KMS-11 (cell line): ENCODE measurements around the gene RAB34.
A peak's percentile ranks its signal among the peaks of the same experiment; 100 is the strongest.

Experiments used
- H2AFZ ChIP-seq: fragments of 200-600 bp; sonication (generic); 2 replicates; pipeline ENCODE4 v1.6.1; 2016; ENCODE audit warnings: antibody characterized with exemption, mixed run types, low read depth
- H3K27ac ChIP-seq: fragments of 200-600 bp; sonication (generic); 2 replicates; pipeline ENCODE4 v1.6.1; 2016; ENCODE audit warnings: mild to moderate bottlenecking, mixed run types
- H3K27me3 ChIP-seq: fragments of 200-600 bp; sonication (generic); 2 replicates; pipeline ENCODE4 v1.6.1; 2017; ENCODE audit warnings: mild to moderate bottlenecking, low read depth, mixed run types, moderate library complexity; ENCODE audit not compliant: insufficient read depth
- H3K36me3 ChIP-seq: fragments of 200-600 bp; sonication (generic); 2 replicates; pipeline ENCODE4 v1.6.1; 2017; ENCODE audit warnings: mild to moderate bottlenecking, mixed run types; ENCODE audit not compliant: insufficient read depth
- H3K4me1 ChIP-seq: fragments of 200-600 bp; sonication (generic); 2 replicates; pipeline ENCODE4 v1.6.1; 2016; ENCODE audit warnings: mild to moderate bottlenecking, low read depth, mixed run types; ENCODE audit not compliant: poor library complexity, severe bottlenecking
- H3K4me2 ChIP-seq: fragments of 200-600 bp; sonication (generic); 2 replicates; pipeline ENCODE4 v1.7.0; 2016; ENCODE audit warnings: mild to moderate bottlenecking, mixed run types
- H3K4me3 ChIP-seq: fragments of 200-600 bp; sonication (generic); IDR thresholded peaks from 2 replicates; pipeline ENCODE4 v1.6.1; 2017; ENCODE audit warnings: low read depth, low read length, mixed read lengths; ENCODE audit not compliant: insufficient read depth
- H3K79me2 ChIP-seq: fragments of 200-600 bp; sonication (generic); 2 replicates; pipeline ENCODE4 v1.6.1; 2016; ENCODE audit warnings: low read depth, mixed run types; ENCODE audit not compliant: insufficient read depth
- H3K9ac ChIP-seq: fragments of 200-600 bp; sonication (generic); 2 replicates; pipeline ENCODE4 v1.6.1; 2016; ENCODE audit warnings: mild to moderate bottlenecking, mixed run types
- H4K20me1 ChIP-seq: fragments of 200-600 bp; sonication (generic); 2 replicates; pipeline ENCODE4 v1.6.1; 2016; ENCODE audit warnings: mild to moderate bottlenecking, mixed run types; ENCODE audit not compliant: insufficient read depth
- TF ChIP-seq, protein P1 (sequence below): fragments of 200-600 bp; sonication (generic); conservative IDR thresholded peaks from 2 replicates; pipeline ENCODE4 v1.6.1; 2017; ENCODE audit warnings: low read depth, mild to moderate bottlenecking, antibody characterized with exemption, low read length, moderate library complexity, mixed read lengths

The RAB34 gene

DNA sequence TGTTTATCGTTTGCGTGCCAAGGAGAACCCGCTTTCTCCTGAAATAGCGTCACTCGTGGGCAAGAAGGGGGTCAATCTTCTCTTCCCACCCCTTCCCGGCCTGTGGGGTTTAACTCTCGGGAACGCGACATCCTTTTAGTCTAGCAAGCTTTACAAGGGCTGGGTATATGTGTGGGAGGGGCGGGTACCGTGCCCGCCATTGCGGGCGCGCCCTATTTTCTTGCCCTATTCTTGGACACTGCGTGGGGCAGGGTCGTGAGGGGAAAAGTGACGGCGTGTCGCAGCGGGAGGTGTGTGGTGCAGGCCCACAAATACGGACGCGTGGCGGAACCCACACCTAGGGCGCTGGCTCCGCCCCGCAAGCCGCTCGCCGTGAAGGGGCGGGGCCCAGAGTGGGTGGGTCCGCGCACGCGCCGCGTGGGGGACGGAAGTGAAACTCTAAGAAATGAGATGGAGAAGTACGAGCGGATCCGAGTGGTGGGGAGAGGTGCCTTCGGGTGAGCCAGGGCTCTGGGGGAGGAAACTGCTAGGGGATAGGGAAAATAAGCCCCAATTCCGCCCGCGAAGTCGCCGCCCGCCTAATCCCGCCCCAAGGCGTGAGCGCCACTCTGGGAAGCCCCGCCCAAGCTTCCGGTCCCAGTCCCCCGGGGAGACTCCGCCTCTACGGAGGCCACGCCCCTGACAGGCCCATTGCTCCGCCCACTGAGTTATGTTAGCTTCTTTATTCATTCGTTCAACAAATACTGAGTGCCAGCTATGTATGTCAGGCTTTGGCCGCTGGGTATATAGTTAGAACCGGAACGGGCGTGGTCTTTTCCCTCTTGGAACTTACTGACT lies 10.9 kb upstream of the RAB34 start, which contains the start of gene NEK8:
NEK8 (plus strand) TSS at position 425 of the 837 bp plus-strand sequence; CDS start at position 451, 26 bp downstream.
- peaks cover 5% of the 10 kb centered on the region; the same call in 1 of the 2 replicates for H3K79me2 ChIP-seq
- peak within 1 kb of the TSS; percentile 88 for H3K27ac ChIP-seq
- H3K36me3 ChIP-seq, result peaks cover 7% of the 10 kb centered on the region; the same call in 1 of the 2 replicates
- H4K20me1 ChIP-seq, result no peaks in the 10 kb centered on the region
- peak within 1 kb of the TSS; percentile 67 for H3K4me2 ChIP-seq
- H3K9ac ChIP-seq, result peak within 1 kb of the TSS; percentile 70
- H3K4me1 ChIP-seq, result peaks cover 42% of the 10 kb centered on the region
- peak within 1 kb of the TSS; percentile 77 for H2AFZ ChIP-seq
- peak within 1 kb of the TSS; percentile 63 for H3K4me3 ChIP-seq
- no peaks in the 10 kb centered on the region for H3K27me3 ChIP-seq
- TF ChIP-seq, protein P1, sequence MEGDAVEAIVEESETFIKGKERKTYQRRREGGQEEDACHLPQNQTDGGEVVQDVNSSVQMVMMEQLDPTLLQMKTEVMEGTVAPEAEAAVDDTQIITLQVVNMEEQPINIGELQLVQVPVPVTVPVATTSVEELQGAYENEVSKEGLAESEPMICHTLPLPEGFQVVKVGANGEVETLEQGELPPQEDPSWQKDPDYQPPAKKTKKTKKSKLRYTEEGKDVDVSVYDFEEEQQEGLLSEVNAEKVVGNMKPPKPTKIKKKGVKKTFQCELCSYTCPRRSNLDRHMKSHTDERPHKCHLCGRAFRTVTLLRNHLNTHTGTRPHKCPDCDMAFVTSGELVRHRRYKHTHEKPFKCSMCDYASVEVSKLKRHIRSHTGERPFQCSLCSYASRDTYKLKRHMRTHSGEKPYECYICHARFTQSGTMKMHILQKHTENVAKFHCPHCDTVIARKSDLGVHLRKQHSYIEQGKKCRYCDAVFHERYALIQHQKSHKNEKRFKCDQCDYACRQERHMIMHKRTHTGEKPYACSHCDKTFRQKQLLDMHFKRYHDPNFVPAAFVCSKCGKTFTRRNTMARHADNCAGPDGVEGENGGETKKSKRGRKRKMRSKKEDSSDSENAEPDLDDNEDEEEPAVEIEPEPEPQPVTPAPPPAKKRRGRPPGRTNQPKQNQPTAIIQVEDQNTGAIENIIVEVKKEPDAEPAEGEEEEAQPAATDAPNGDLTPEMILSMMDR, result no peak

GRCh38 chr17:28726627-28727491 lies 9.2 kb upstream of the RAB34 start:
- H3K4me2 ChIP-seq, result peak overlapping the region; percentile 67
- H3K9ac ChIP-seq, result peak overlapping the region; percentile 70; the same call in 1 of the 2 replicates
- H3K79me2 ChIP-seq, result peaks cover 21% of the 10 kb centered on the region
- H4K20me1 ChIP-seq, result no peaks in the 10 kb centered on the region
- H3K27me3 ChIP-seq, result no peaks in the 10 kb centered on the region
- no peak overlapping the region for H3K4me3 ChIP-seq
- peaks cover 14% of the 10 kb centered on the region; the same call in 1 of the 2 replicates for H3K36me3 ChIP-seq
- peak overlapping the region; percentile 88 for H3K27ac ChIP-seq
- H2AFZ ChIP-seq, result peak overlapping the region; percentile 77
- TF ChIP-seq, protein P1, result peak; percentile 97
- peaks cover 53% of the 10 kb centered on the region for H3K4me1 ChIP-seq

DNA sequence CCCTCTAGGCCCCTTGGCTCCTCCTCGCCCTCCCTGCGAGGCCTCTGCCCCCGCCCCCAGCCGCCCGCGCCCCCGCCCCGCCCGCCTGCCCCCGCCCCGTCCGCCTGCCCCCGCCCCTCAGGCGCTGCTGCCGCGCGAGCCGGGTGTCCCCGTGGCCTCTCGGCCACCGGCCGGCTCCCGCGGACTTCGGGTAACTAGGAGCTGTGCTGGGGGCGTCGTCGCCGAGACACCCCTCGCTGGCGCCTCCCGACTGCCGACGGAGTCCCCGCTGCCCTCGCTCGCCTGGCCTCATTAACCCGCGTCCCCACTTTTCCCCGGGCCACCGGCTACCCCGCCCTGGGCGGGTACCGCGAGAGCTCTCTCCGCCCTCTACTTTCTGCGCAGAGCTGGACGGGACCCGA lies 8.6 kb upstream of the RAB34 start, which contains the start of gene TLCD1:
TLCD1 (minus strand) TSS at position 8 of the 401 bp plus-strand sequence. CDS start 136 bp downstream, outside the sequence.
- peak within 1 kb of the TSS; percentile 88 for H3K27ac ChIP-seq
- H3K4me3 ChIP-seq, result no peak within 1 kb of the TSS
- peaks cover 60% of the 10 kb centered on the region for H3K4me1 ChIP-seq
- 0 out of 2 replicates have a peak, but pooled peaks cover 5% of the 10 kb centered on the region for H4K20me1 ChIP-seq
- H3K79me2 ChIP-seq, result peaks cover 27% of the 10 kb centered on the region
- H2AFZ ChIP-seq, result peak within 1 kb of the TSS; percentile 77
- H3K27me3 ChIP-seq, result no peaks in the 10 kb centered on the region
- peak within 1 kb of the TSS; percentile 73 for H3K4me2 ChIP-seq
- peaks cover 21% of the 10 kb centered on the region; the same call in 1 of the 2 replicates for H3K36me3 ChIP-seq
- H3K9ac ChIP-seq, result peak within 1 kb of the TSS; percentile 80
- TF ChIP-seq, protein P1, result no peak

GRCh38 chr17:28725660-28726225 lies 8.1 kb upstream of the RAB34 start:
- H3K36me3 ChIP-seq, result peaks cover 25% of the 10 kb centered on the region; the same call in 1 of the 2 replicates
- H3K79me2 ChIP-seq, result peaks cover 32% of the 10 kb centered on the region
- no peak overlapping the region for H3K4me3 ChIP-seq
- H3K27ac ChIP-seq, result peak overlapping the region; percentile 74
- H2AFZ ChIP-seq, result peak overlapping the region; percentile 52; the same call in 1 of the 2 replicates
- no peaks in the 10 kb centered on the region for H3K27me3 ChIP-seq
- TF ChIP-seq, protein P1, result no peak; the same call in 1 of the 2 replicates
- H3K4me1 ChIP-seq, result peaks cover 61% of the 10 kb centered on the region
- peak overlapping the region; percentile 80 for H3K9ac ChIP-seq
- peak overlapping the region; percentile 73 for H3K4me2 ChIP-seq
- 0 out of 2 replicates have a peak, but pooled peaks cover 5% of the 10 kb centered on the region for H4K20me1 ChIP-seq
